HEK293T (cell line): ENCODE results near the gene ZBTB20.

ENCODE experiments used
- SP1 ChIP-seq: fragments of 450-650 bp; IDR thresholded peaks from 2 replicates; pipeline ENCODE4 v1.6.1; 2017
- TARDBP ChIP-seq: fragments of 450-650 bp; IDR thresholded peaks from 2 replicates; pipeline ENCODE4 v1.6.1; 2016

DNA sequence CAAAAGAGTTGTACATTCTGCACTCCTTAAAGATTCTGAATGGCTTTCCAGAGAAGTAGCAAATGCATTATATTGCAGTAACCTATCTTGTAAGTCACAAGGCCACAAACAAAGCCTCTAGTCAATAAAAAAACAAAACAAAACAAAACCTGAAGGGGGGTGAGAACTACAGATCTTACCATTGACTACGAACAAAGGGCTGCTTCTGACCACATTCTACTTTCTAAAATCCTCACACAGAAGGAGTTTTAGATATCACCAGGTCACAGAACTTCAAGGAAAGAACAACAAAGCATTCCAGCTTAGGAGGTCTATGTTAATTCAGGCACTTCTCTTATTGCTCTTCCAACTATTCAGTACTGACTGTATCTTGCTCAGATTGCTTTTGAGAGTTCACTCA lies 343.0 kb downstream of the ZBTB20 start:
- no peak for TF ChIP-seq SP1
- TF ChIP-seq TARDBP: no peak
